GM18508 (cell line): Measurements from ENCODE around the gene KREMEN1.

Experiments
- ATAC-seq: cut with Tn5 transposase; IDR thresholded peaks from one replicate; pipeline ENCODE4 v1.9.1; 2021; ENCODE audit warnings: moderate number of reproducible peaks; ENCODE audit not compliant: insufficient read depth, unreplicated experiment

The KREMEN1 gene

GRCh38 chr22:29124777-29125442, 52.1 kb downstream of the KREMEN1 start:
- no peak for ATAC-seq

GRCh38 chr22:29125443-29125778, 52.6 kb downstream of the KREMEN1 start:
- no peak for ATAC-seq

GRCh38 chr22:29125844-29126243, 53.0 kb downstream of the KREMEN1 start:
- ATAC-seq: no peak

GRCh38 chr22:29126670-29127395, 54.0 kb downstream of the KREMEN1 start:
- no peak for ATAC-seq

GRCh38 chr22:29128891-29129807, 56.3 kb downstream of the KREMEN1 start:
- no peak for ATAC-seq

GRCh38 chr22:29129808-29130140, 56.9 kb downstream of the KREMEN1 start:
- ATAC-seq: no peak

GRCh38 chr22:29130476-29130875, 57.6 kb downstream of the KREMEN1 start:
- ATAC-seq: no peak

GRCh38 chr22:29133603-29134133, 60.8 kb downstream of the KREMEN1 start:
- no peak for ATAC-seq

- ATAC-seq: no peak
Observed at GRCh38 chr22:29134448-29134847, 61.6 kb downstream of the KREMEN1 start.

- no peak for ATAC-seq
Observed at GRCh38 chr22:29136782-29137700, 64.2 kb downstream of the KREMEN1 start.

GRCh38 chr22:29138556-29139305, 65.9 kb downstream of the KREMEN1 start:
- ATAC-seq: no peak

GRCh38 chr22:29139965-29140782, 67.3 kb downstream of the KREMEN1 start:
- no peak for ATAC-seq

GRCh38 chr22:29141078-29141688, 68.3 kb downstream of the KREMEN1 start:
- ATAC-seq: no peak

- ATAC-seq: no peak
Observed at GRCh38 chr22:29142116-29142515, 69.3 kb downstream of the KREMEN1 start.

GRCh38 chr22:29143941-29144785, 71.3 kb downstream of the KREMEN1 start:
- no peak for ATAC-seq

GRCh38 chr22:29144786-29145160, 71.9 kb downstream of the KREMEN1 start:
- ATAC-seq: no peak
